Panc1 (cell line): ENCODE measurements around the gene ACTL10. TPM values are rescaled to one million over a fixed set of nuclear protein-coding genes. Genes with fewer than 3 reads are reported as not detected.

ENCODE experiments used
- ATAC-seq: fragments of 200-7000 bp; cut with Tn5 transposase; 2 replicates; pipeline ENCODE4 v1.9.1; 2020; ENCODE audit warnings: mild to moderate bottlenecking, moderate library complexity
- BruUV-seq: library from RNA; stranded (reverse); fragments of 400-500 nt; replicated peaks from 2 replicates; lab custom pipeline; 2021; lab: Mats Ljungman, UMichigan
- CTCF ChIA-PET: fragments of 300-600 bp; sonication (Branson Sonifier 250); formaldehyde crosslinking; loops from one replicate; lab custom pipeline; 2022; ENCODE audit warnings: antibody characterized with exemption; lab: Charles Lee
- POLR2A ChIA-PET: fragments of 300-600 bp; sonication (Branson Sonifier 250); formaldehyde crosslinking; loops from one replicate; lab custom pipeline; 2022; ENCODE audit warnings: antibody characterized with exemption; lab: Charles Lee
- DNase-seq: peaks from one replicate; pipeline ENCODE4 v3.0.0-alpha.2; 2010; ENCODE audit warnings: low read depth, low spot score
- H3K27ac ChIP-seq: 2 replicates; pipeline ENCODE4 v1.5.1; 2011; ENCODE audit warnings: mild to moderate bottlenecking, low read length, inconsistent platforms
- H3K27me3 ChIP-seq: fragments of 200-500 bp; sonication (Bioruptor generic); 2 replicates; pipeline ENCODE4 v1.6.0; 2014; ENCODE audit warnings: low read length, inconsistent platforms; ENCODE audit not compliant: control insufficient read depth, insufficient read depth
- H3K36me3 ChIP-seq: fragments of 200-500 bp; sonication (Bioruptor generic); 2 replicates; pipeline ENCODE4 v1.5.1; 2014; ENCODE audit warnings: inconsistent platforms, mild to moderate bottlenecking, low read length, moderate library complexity; ENCODE audit not compliant: control insufficient read depth, insufficient read depth
- H3K4me1 ChIP-seq: 2 replicates; pipeline ENCODE4 v1.5.1; 2011; ENCODE audit warnings: inconsistent platforms, mild to moderate bottlenecking, low read length, moderate library complexity; ENCODE audit not compliant: control insufficient read depth, insufficient read depth
- H3K4me3 ChIP-seq, 2 experiments: 2 replicates each; pipeline ENCODE4 v1.5.1; 2011 to 2012; ENCODE audit warnings: low read depth in 2 of 2, low read length in 2 of 2, mild to moderate bottlenecking in 2 of 2, inconsistent platforms in 1 of 2, moderate library complexity in 1 of 2
- H3K9me3 ChIP-seq: fragments of 200-500 bp; sonication (Bioruptor generic); 2 replicates; pipeline ENCODE4 v1.5.1; 2014; ENCODE audit warnings: low read depth, mild to moderate bottlenecking, inconsistent platforms, low read length, moderate library complexity; ENCODE audit not compliant: control insufficient read depth, insufficient read depth
- CTCF ChIP-seq: fragments of 450-650 bp; IDR thresholded peaks from 2 replicates; pipeline ENCODE4 v1.5.1; 2017; ENCODE audit warnings: mild to moderate bottlenecking
- POLR2AphosphoS5 ChIP-seq: IDR thresholded peaks from 2 replicates; pipeline ENCODE4 v1.6.1; 2012; ENCODE audit warnings: mild to moderate bottlenecking, low read depth, low read length, moderate library complexity
- REST ChIP-seq, 2 experiments: IDR thresholded peaks; 2 replicates each; pipeline ENCODE4 v1.6.1; 2011 to 2012; ENCODE audit warnings: low read depth in 2 of 2, control low read depth in 1 of 2, low read length in 1 of 2, mild to moderate bottlenecking in 1 of 2, moderate library complexity in 1 of 2; ENCODE audit not compliant: insufficient read depth in 1 of 2
- SIN3A ChIP-seq: IDR thresholded peaks from 2 replicates; pipeline ENCODE4 v1.6.1; 2012; ENCODE audit warnings: low read depth, mild to moderate bottlenecking, low read length, moderate library complexity, borderline replicate concordance; ENCODE audit not compliant: insufficient read depth
- TCF7L2 ChIP-seq: IDR thresholded peaks from 2 replicates; pipeline ENCODE4 v1.6.1; 2011; ENCODE audit warnings: mild to moderate bottlenecking, low read depth, low read length, inconsistent platforms
- in situ Hi-C: cut with HindIII; loops from 2 replicates; pipeline ENCODE4 v1.10.0; 2016; ENCODE audit warnings: low sequenced_read_pairs, low pct_unique_long_range_greater_than_20kb
- intact Hi-C: fragments of 100-400 bp; cut with micrococcal nuclease; formaldehyde crosslinking; loops from one replicate; pipeline ENCODE4 v1.10.0; 2022; ENCODE audit not compliant: unreplicated experiment
- total RNA-seq: library from RNA; stranded (reverse); gene quantifications from one replicate; pipeline ENCODE4 v1.2.1, GENCODE V29; 2021; ENCODE audit not compliant: unreplicated experiment

The ACTL10 gene
- total RNA-seq, 1 experiment from 2014 or later: not detected

- CTCF ChIA-PET: interaction anchor here (0.6 kb wide), 1 partner anchor 1722 kb away, joined by 5 read pairs; no protein-coding TSS in a partner anchor
- no peak for TF ChIP-seq CTCF
- POLR2A ChIA-PET: interaction anchor here (0.6 kb wide), 2 partner anchors 8 to 115 kb away, joined by 4 to 6 read pairs; no protein-coding TSS in a partner anchor
Observed at GRCh38 chr20:33640287-33640686, 26.5 kb upstream of the ACTL10 start.

GRCh38 chr20:33644313-33645071 is 22.3 kb upstream of the ACTL10 start:
- no peak for DNase-seq
- no peaks in the 10 kb centered on the region for H3K9me3 ChIP-seq
- ChIA-PET CTCF (no interaction called here), POLR2A (no interaction called here)
- no TSS peak for BruUV-seq
- no peak overlapping the region for H3K4me3 ChIP-seq
- TF ChIP-seq REST (IDR thresholded peaks at IDR 0.05; ENCODE audit: insufficient read depth in 1 of 2, low read depth in 2 of 2, low read length in 1 of 2) (no peak), POLR2AphosphoS5 (no peak)
- H3K27ac ChIP-seq: no peak overlapping the region
- H3K4me1 ChIP-seq: peaks cover 15% of the 10 kb centered on the region
- H3K27me3 ChIP-seq: no peaks in the 10 kb centered on the region
- H3K36me3 ChIP-seq: no peaks in the 10 kb centered on the region; the same call in 1 of the 2 replicates
- in situ Hi-C loops (no loop called here), intact Hi-C loops (no loop called here)
- no peak for ATAC-seq

More at GRCh38 chr20:33640287-33640686, 26.5 kb upstream of the ACTL10 start:
- Histone ChIP-seq H3K9me3 (no peaks in the 10 kb centered on the region), H3K27ac (no peak overlapping the region), H3K4me3 (no peak overlapping the region), H3K36me3 (no peaks in the 10 kb centered on the region; the same call in 1 of the 2 replicates), H3K4me1 (no peaks in the 10 kb centered on the region; the same call in 1 of the 2 replicates), H3K27me3 (no peaks in the 10 kb centered on the region)
- in situ Hi-C loops (no loop called here), intact Hi-C loops (no loop called here)
- DNase-seq (no peak), ATAC-seq (no peak)
- no TSS peak for BruUV-seq

GRCh38 chr20:33645072-33645358 is 21.7 kb upstream of the ACTL10 start:
- in situ Hi-C loops: no loop called here
- Histone ChIP-seq H3K4me1 (peaks cover 15% of the 10 kb centered on the region), H3K27ac (no peak overlapping the region), H3K4me3 (no peak overlapping the region), H3K9me3 (no peaks in the 10 kb centered on the region), H3K27me3 (no peaks in the 10 kb centered on the region), H3K36me3 (no peaks in the 10 kb centered on the region; the same call in 1 of the 2 replicates)
- ATAC-seq (no peak), DNase-seq (no peak)
- TF ChIP-seq TCF7L2: no peak
- no peak for TF ChIP-seq REST (IDR thresholded peaks at IDR 0.05; ENCODE audit: insufficient read depth in 1 of 2, low read depth in 2 of 2, low read length in 1 of 2)
- no peak for TF ChIP-seq CTCF
- no peak for TF ChIP-seq SIN3A
- BruUV-seq: no TSS peak
- ChIA-PET CTCF (no interaction called here), POLR2A (no interaction called here)
- intact Hi-C loops: no loop called here
